GM19395 (cell line): Measurements from ENCODE around the gene SPATA13.

Experiments
- ATAC-seq: cut with Tn5 transposase; IDR thresholded peaks from one replicate; pipeline ENCODE4 v1.9.1; 2021; ENCODE audit warnings: mild to moderate bottlenecking, moderate library complexity; ENCODE audit not compliant: unreplicated experiment

Gene SPATA13

DNA sequence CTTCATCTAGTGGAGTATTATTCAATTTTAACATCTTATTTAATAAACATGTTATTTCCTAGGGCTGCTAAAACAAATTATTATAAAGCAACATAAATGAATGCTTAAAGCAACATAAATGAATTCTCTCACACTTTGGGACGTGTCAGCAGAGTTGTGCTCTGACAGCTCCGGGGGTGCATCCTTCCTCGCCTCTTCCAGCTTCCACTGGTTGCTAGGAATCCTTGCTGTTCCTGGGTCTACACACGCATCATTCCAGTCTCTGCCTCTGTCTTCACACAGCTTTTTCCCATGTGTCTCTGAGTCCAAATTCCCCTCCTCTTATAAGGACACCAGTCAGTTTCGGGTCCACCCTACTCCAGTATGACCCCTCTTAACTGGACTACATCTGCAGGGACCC, 21.6 kb upstream of the SPATA13 start:
- no peak for ATAC-seq

DNA sequence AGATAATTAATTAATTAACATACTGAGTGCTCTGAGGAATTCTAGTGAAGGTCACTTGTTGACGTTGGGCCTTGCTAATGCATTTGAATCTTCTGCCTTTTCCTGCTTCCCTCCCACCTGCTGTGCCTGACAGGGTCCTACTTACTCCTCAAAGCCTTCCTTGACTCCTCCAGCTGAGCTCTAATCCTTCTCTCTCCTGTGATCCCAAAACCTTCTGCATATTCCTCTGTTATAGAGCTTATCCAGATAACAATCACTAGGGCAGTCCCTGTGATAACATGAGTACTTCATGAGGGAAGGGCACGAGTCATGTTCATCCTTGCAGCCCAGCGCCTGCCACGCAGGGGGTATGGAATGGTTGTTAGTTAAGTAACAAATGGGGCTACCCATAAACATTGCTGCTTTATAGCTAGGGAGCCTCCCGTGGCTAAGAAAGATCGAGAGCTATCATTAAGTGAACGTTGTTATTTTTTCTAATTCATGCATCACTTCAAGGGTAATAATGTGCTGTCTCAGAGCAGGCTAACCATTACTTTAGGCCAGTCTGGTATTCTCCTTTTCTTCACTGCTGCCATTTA, 19.1 kb upstream of the SPATA13 start:
- ATAC-seq: no peak

DNA sequence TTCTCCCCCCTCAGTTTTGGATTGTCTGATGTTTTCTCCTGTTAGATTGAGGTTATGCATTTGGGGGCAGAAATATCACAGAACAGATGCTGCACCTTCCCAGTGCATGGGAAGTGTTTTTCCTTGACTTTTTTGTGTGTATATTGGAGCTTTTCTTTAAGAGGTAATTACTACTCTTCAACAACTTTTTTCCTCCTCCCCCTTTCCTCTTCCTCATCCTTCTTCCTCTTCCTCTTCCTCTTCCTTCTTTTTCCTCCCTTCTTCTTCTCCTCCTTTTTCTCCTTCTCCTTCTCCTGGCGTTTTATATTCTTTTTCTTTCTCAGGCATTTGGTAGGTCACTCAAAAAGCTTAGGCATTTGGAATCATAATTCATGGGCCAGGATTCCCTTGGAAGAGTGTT, 18.1 kb upstream of the SPATA13 start:
- ATAC-seq: no peak

DNA sequence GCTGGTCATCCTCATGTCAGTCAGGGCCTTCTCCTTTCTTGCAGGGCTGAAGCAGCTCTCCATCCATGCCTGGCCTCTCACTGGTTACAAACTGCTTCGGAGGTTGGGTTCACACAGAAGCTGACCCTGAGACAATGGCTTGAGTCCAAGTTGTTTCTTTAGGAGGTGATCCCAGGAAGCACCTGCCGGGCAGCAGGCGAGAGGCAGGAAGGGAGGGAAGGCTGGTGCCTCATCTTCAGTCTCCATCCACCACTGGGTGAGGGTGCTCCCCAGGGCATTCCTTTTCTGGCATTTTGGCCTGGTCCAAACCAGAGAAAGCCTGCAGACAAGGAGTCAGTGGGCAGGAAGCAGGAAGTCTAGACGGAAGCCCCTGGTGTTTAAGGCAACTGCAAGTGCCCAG, 17.6 kb upstream of the SPATA13 start:
- no peak for ATAC-seq

DNA sequence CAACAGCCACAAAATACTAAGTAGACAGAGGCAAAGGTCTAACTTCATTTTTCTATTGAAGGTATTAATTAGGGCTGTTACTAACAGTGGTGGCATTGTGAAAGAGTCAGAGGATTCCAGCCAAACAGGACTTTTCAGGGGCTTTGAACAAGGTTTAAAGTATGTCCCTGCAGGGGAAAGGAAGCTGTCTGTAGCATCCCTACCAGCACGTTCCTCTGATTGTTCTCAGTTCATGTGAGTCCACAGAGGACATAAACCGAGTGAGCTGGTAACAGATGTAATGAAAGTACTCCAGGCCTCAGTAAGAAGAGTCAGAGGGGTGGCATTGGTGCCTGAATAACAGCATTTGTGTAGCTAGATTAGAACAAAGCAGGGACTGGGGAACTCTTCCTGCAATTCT, 15.3 kb upstream of the SPATA13 start:
- no peak for ATAC-seq

DNA sequence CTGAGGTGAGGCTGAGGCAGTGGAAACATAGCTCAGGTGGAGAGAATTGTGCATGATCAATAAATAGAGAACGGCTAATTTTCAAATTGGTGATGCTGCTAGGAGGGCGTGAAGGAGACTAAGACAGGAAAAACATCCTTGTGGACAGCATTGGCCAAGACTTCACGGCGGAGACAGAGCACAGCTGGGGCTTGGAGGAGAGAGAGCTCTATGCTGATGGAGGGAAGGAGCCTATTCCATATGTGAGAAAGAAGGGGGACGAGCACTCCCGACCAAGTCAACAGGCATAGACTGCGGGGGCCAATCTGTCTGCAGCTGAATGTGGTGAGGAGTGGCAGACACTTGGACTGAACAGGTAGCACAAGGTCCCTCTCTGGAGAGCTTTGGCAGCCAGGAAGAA, 14.8 kb upstream of the SPATA13 start:
- ATAC-seq: no peak

DNA sequence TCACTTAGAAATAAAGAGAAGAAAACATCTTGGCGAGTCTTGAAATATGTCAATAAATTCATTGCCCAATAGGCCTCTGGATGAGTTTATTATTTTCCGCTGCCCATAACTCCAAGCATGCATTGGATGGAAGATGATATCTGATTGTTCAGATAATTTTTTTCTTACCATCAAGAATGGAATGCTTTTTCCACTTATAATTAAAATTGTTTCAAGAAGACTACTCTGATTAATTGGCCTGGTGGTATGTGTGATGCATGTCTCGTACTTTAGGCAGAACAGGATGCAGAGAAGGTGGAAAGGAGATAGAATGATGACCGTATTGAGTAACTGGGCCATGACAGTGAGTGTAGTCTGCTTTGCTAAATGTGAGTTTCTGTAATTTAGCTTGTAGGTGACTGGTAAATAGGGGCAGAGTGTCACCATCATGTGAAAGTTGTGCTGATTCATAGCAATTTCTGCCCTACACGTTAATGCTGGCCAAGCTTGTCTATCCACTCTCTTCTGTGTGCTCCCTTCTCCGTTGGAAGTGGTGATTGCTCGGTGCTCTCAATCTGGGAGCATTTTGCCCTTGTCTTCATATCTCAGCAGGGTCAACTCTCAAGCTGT, 13.5 kb upstream of the SPATA13 start:
- no peak for ATAC-seq

DNA sequence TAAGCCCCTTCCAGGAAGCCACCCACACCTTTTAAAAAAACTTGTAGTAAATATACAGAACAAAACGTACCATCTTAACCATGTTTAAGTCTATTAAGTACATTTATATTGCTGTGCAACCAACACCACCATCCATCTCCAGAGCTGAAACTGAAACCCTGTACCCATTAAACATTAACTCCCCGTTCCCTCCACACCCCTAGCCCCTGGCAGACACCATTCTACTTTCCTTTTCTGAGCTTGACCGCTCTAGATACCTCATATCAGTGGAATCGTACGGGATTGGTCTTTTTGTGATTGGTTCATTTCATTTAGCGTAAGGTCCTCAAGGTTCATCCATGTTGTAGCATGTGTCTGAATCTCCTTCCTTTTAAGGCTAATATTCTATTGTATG, 13.0 kb upstream of the SPATA13 start:
- no peak for ATAC-seq

DNA sequence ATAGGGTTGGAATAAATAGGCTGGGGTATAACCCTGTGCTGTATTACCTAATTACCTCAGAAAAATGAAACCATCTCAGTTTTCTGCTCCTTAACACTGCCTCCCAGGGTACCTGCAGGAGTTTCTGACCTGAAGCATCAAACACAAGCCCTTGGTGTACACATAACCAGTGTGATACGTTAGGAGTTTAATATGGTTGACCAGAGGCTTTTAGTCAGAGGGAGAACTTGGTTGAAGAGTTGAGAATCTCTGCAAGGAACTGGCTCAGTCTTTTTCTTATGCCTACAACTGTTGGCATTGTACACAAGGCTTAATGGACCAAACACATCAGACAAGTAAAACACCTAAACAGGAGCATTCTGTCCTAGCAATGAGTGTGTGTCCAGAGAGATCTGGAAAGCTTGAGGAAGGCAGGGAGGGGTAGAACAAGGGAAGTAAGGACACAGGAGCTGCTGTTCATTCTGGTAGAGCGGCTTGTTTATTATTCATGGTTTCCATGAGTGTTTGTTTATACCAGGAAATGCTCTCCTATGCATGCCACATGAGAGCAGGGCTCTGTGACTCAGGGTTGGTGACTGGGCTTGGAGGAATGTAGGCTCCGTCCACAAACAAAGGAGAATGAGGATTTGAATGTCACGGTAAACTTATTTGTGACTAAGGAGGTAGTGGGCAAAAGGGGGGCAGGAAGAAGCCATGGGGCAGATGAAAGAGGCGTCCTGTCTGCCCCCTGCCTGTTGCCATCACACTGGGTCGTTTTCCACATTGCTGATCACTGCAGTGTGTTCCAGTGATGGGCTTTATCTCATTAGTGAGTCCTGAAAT, 11.9 kb upstream of the SPATA13 start:
- ATAC-seq: no peak

DNA sequence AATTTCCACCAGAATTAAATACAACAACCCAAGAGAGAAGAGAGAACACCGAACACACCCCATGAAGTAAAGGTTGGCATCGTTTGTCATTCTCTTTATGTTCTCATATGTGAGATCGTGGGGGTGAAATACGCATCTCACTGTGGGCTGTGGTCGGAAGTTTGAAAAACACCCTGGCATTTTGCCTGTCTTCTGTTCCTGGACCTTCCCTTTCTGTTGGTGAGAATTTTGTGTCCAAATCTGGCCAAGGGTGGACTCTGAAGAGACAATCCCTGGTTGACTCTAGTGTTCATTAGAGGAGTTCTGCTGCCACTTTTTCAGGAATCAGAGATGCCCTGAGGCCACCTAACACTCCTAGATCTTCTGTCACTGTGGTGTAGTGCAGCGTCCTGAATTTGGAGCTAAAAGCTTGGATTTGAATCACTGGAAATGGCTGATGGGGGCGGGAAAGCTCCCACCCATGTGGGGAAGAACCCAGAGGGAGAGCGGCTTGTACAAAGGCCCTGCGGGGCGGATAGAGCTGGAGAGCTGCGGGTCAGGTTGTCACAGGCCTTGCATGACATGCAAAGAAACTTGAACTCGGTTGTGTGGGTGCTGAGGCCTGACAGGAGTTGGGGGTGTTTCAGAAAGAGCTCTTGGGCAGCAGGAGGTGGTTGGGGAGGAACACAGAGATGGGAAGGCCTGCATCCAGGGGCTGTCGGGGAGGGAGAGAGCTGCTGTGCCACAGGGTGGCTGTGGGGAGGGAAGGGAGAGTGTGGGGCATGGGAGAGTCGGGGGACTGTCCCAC, 11.1 kb upstream of the SPATA13 start:
- ATAC-seq: no peak

DNA sequence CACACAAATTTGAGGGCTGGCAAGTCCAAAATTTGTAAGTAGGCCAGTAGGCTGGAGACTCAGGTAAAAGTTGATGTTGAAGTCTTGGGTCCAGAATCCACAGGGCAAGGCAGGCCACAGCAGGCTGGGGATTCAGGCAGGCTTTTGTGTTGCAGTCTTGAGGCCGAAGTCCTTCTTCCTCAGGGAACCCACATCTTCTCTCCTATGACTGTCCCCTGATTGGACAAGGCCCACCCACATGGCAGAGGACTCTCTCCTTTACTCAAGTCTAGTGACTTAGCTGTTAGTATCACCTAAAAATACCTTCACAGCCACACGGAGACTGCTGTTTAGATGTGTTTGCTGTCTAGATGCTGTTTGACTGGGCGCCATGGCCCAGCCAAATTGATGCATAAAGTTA, 9.9 kb upstream of the SPATA13 start:
- ATAC-seq: no peak

DNA sequence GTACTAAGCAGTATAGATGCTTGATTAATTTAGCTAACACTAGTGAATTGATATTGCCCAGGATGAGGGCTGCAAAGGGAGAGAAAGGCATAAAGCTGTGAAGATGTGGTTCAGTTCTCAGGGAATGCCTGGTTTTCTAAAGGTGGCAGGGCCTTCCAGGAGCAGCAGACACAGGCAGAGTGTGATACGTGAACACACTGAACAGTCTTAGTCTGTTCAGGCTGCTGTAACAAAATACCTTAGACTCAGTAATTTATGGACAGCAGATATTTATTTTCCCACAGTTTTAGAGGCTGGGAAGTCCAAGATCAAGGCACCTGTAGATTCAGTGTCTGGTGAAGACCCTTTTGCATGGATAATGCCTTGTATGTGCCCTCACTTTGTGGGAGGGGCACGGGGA, 8.7 kb upstream of the SPATA13 start:
- ATAC-seq: no peak

DNA sequence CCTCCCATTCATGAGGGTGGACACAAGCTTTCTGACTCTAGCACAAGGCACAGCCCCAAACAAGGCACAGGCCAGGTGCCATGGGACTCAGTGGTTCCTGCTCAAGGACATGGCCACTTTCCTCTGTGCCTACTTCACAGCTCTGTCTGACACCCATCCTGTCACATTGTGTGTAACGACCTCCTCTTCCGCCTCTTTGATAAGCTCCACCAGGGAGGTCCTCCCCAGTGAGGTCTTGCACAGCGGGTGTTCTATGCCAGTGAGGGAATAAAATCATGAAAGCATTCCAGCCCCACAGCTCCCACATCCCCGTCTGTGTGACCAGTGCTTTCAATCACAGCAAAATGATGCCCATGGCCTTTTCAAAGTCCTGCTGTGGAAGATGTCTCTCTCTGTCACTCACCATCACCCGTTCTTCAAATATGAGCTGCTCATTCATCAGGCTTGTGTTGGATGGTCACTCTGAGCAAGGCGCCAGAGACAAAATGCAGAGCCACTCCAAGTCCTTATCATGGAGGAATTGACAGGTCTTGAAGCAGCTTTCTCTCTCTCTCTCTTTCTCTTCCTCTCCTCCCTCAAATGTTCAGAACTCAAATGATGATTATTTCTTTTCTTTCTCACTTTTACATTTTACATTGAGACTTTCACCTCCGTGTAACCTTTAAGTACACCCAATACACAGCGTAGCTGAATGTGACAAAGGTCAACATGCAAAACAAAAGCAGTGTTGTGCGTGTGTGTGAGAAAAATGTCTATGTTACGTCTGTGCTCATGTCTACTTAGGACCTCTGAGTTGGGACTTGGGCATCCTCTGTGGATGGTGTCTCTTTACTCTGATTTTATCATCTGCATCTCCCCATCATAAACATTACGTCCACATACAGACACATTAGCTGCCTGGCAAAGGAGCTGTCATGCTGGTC, 8.0 kb upstream of the SPATA13 start:
- ATAC-seq: no peak

DNA sequence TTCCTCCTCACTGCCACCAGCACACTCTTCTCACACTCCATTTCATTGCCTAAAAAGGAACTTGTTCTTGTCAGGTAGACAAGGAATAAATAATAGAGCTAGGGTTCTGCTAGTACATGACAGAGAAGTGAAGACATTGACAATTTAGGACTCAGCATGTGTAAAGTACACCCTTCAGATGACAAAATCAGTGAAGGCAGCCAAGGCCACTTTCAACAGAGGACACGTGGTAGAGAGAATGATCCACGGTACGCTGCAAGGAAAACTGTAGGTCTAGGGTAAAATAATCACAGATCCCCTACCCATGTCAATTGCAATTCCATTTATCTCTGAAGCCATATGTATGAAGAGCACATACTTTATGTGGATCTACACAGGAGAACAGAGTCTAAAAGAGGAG, 7.2 kb upstream of the SPATA13 start:
- no peak for ATAC-seq

DNA sequence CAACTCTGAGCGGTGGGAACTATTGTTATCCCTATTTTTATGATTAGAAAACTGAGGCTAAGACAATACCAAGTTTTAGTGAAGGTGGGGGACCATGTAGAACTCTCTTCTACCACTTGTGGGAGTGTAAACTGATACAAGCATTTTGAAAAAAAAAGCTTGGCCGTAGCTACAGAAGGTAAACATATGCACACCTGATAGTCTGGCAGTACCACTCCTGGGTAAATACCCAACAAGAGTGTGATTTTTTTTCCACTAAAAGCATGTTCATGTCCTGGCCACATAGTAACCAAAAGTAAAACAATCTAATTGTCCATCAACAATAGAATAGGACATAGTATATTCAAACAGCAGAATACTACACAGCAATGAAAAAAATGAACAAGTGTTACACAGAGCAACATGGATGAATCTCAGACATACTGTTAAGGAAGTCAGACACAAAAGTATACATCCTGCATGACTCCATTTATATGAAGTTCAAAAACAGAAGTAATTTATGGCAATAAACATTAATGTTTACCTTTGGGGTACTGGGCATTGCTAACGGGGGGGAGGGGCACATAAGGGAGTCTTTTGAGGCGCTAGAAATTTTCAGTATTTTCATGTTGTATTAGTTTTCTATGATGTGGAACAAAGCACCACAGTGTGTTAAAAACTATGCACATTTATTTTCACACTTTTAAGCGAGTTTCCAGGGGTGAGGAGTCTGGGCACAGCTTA, 6.4 kb upstream of the SPATA13 start:
- no peak for ATAC-seq

DNA sequence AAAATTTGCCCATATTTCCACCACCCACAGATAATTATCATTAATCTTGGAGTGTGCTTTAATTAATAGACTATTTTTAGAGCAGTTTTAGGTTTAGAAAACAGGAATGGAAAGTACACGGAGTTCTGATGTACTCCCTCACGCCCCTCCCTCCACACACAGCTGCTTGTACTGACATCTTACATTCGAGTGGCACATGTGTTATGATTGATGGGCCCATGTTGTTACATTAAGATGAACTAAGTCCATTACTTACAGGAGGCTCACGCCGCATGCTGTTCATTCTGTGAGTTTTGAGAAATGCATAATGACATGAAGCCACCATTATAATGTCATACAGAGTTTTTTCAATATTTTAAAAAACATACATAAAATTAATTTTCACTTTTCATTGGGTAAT, 1.2 kb upstream of the SPATA13 start:
- ATAC-seq: no peak

DNA sequence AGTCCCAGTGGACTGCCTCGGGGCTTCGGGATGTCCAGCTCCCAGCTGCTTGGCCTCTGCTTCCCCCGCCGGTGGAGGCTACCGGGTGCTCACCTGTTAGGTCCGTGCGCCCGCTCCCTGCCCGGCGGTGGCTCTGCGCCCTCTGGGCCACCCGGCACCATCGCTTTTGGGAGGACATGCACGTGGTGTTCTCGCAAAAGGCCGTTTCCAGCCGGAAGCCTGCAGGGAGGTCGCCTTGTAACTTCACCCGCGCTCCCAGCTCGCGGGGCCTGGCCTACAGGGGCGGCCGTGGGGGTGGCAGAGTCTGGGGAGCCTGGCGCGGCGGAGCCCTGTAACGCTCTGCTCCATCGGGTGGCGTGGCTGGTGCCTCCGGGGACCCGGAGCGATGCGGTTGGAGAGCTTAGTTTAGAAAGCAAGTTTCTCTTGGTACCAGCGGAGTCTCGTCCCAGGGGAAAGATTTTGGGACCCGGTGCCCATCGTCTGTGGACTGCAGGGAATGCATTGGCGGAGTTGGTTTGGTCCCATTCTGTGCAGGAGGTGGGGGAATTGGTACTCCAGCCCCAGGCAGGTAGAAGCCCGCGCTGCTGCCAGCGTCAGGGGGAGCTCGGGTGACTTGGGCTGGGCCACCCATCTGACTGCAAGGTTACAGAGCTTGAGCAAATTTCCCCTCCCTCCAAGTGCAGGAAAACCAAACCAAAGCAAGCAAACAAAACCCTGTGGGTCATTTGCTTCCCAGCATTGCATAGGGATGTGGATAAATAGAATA, 673 bp downstream of the SPATA13 start:
- ATAC-seq: peak; percentile 50

DNA sequence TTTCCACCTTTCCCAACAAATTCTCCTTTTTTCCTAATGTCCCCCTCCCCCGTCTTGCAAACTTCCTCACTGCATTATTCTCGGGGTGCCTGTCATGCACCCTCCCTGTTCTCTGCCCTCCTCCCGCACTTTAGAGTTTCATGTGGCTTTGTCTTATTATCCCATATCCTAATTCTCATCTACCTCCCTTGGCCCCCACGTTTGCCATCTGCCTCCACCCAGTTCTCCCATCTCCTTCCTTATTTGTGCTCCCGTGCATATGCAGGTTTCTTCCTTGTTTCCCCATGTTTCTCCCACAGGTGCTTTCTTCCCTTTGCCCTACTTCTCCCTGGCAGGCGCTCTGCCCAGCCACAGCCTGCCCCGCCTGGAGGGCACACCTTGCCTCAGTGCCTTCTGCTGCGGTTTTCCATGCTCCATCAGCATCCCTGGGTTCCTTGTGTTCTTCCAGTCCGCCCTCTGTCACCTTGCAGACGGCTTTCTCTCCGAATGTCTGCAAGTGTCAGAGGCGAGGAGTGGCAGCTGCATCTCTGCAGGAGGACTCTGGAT, 1.5 kb downstream of the SPATA13 start:
- no peak for ATAC-seq

DNA sequence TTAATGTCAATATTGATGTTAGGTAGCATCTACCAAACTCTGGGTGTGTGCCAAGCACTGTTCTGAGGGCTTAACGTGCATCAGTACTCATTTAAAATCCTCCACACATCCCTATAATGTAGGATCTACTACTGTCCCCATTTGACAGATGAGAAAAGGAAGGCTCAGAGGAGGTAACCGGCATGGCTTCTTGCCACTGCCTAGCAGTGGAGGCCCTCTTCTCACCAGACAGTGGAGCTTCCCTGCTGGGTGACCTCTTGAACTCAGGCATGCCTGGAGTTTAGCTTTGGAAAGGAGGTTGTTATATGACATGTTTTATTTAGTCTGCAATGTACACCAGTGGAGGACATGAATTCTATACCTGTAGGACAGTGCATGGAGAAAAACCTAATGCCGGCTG, 2.1 kb downstream of the SPATA13 start:
- ATAC-seq: no peak
